Neuronal stem cell (in vitro differentiated cells): ENCODE results near the gene ZNF653. TPM values are rescaled to one million over a fixed set of nuclear protein-coding genes. Genes with fewer than 3 reads are reported as not detected.

Source experiments
- DNase-seq: peaks from one replicate; pipeline ENCODE4 v3.0.0-alpha.2; 2013; ENCODE audit warnings: low spot score
- H2AFZ ChIP-seq: one replicate; pipeline ENCODE4 v1.6.1; 2013; ENCODE audit warnings: mild to moderate bottlenecking, low read length, inconsistent platforms
- H2AK5ac ChIP-seq: 2 replicates; pipeline ENCODE4 v1.6.1; 2013; ENCODE audit warnings: low read depth, mild to moderate bottlenecking, inconsistent platforms, low read length, moderate library complexity, mixed read lengths
- H2BK120ac ChIP-seq: 2 replicates; pipeline ENCODE4 v1.6.1; 2013; ENCODE audit warnings: low read depth, mild to moderate bottlenecking, inconsistent platforms, low read length, moderate library complexity, mixed read lengths
- H2BK12ac ChIP-seq: one replicate; pipeline ENCODE4 v1.6.1; 2013; ENCODE audit warnings: low read length, inconsistent platforms
- H2BK15ac ChIP-seq: 2 replicates; pipeline ENCODE4 v1.6.1; 2013; ENCODE audit warnings: mild to moderate bottlenecking, low read length, inconsistent platforms, mixed read lengths
- H2BK5ac ChIP-seq: one replicate; pipeline ENCODE4 v1.6.1; 2013; ENCODE audit warnings: inconsistent platforms, mild to moderate bottlenecking, low read length, moderate library complexity
- H3K14ac ChIP-seq: one replicate; pipeline ENCODE4 v1.6.1; 2013; ENCODE audit warnings: low read length, inconsistent platforms
- H3K18ac ChIP-seq: 2 replicates; pipeline ENCODE4 v1.6.1; 2013; ENCODE audit warnings: low read length, inconsistent platforms
- H3K23ac ChIP-seq: 2 replicates; pipeline ENCODE4 v1.6.1; 2013; ENCODE audit warnings: low read depth, mild to moderate bottlenecking, mixed read lengths, low read length, inconsistent platforms; ENCODE audit not compliant: poor library complexity
- H3K27ac ChIP-seq: replicated peaks from 3 replicates; pipeline ENCODE4 v1.5.1; 2013; ENCODE audit warnings: low read length, inconsistent platforms
- H3K27me3 ChIP-seq, 3 experiments: 2 replicates each; pipeline ENCODE4 v1.6.1; 2013; ENCODE audit warnings: low read length in 3 of 3, mild to moderate bottlenecking in 2 of 3, inconsistent platforms in 1 of 3, low read depth in 1 of 3, mixed read lengths in 1 of 3, moderate library complexity in 1 of 3; ENCODE audit not compliant: control insufficient read depth in 3 of 3, insufficient read depth in 3 of 3
- H3K36me3 ChIP-seq, 2 donors: replicated peaks in 1 of 2; 2 replicates each; pipeline ENCODE4 v1.6.1; 2013; ENCODE audit warnings: low read length in 2 of 2; ENCODE audit not compliant: control insufficient read depth in 2 of 2, insufficient read depth in 2 of 2
- H3K4ac ChIP-seq: 2 replicates; pipeline ENCODE4 v1.6.1; 2013; ENCODE audit warnings: inconsistent platforms, mild to moderate bottlenecking, low read length, moderate library complexity
- H3K4me1 ChIP-seq, 2 donors: 1 replicate in 1 of 2; 2 replicates in 1 of 2; pipeline ENCODE4 v1.6.1; 2013; ENCODE audit warnings: low read length in 2 of 2, low read depth in 1 of 2; ENCODE audit not compliant: control insufficient read depth in 2 of 2, insufficient read depth in 1 of 2
- H3K4me2 ChIP-seq: one replicate; pipeline ENCODE4 v1.6.1; 2013; ENCODE audit warnings: mild to moderate bottlenecking, low read length, inconsistent platforms; ENCODE audit not compliant: insufficient read depth, poor library complexity, severe bottlenecking
- H3K4me3 ChIP-seq, 2 donors: 2 replicates each; pipeline ENCODE4 v1.5.1; 2013; ENCODE audit warnings: low read length in 2 of 2, mild to moderate bottlenecking in 2 of 2, inconsistent platforms in 1 of 2, moderate library complexity in 1 of 2
- H3K79me1 ChIP-seq: one replicate; pipeline ENCODE4 v1.6.1; 2013; ENCODE audit warnings: low read depth, mild to moderate bottlenecking, inconsistent platforms, low read length, moderate library complexity
- H3K9ac ChIP-seq: one replicate; pipeline ENCODE4 v1.6.1; 2013; ENCODE audit warnings: mild to moderate bottlenecking, low read depth, low read length, inconsistent platforms; ENCODE audit not compliant: poor library complexity
- H3K9me3 ChIP-seq, 2 donors: replicated peaks in 1 of 2; 2 replicates each; pipeline versions ENCODE3 to v1.6.1; 2013; ENCODE audit warnings: low read length in 2 of 2, mild to moderate bottlenecking in 2 of 2, inconsistent platforms in 1 of 2, low read depth in 1 of 2, mixed read lengths in 1 of 2, moderate library complexity in 1 of 2; ENCODE audit not compliant: control insufficient read depth in 2 of 2, insufficient read depth in 1 of 2
- H4K8ac ChIP-seq: one replicate; pipeline ENCODE4 v1.6.1; 2013; ENCODE audit warnings: low read depth, mild to moderate bottlenecking, inconsistent platforms, low read length, moderate library complexity
- H4K91ac ChIP-seq: one replicate; pipeline ENCODE4 v1.6.1; 2013; ENCODE audit warnings: low read length, low read depth, mild to moderate bottlenecking, inconsistent platforms; ENCODE audit not compliant: poor library complexity
- WGBS, 2 donors: extraction: QIAGEN DNeasy Blood & Tissue Kit; methylation state at CpG; one replicate each; pipeline ENCODE4 v1.1.7; 2013; ENCODE audit warnings: missing lambda C conversion rate in 2 of 2, mixed read lengths in 1 of 2; ENCODE audit not compliant: insufficient read length in 2 of 2, insufficient replicate concordance in 1 of 2; ENCODE audit errors: extremely low coverage in 2 of 2; 5-methylcytosine and 5-hydroxymethylcytosine counted together
- polyA plus RNA-seq, 2 experiments: library from polyadenylated mRNA; stranded (reverse); fragments of 200-250 nt; gene quantifications; one replicate each; pipeline ENCODE4 v1.2.3, GENCODE V29; 2013

Gene ZNF653
- polyA plus RNA-seq (2013, experiment 1 of 2) = 8.3 TPM
- polyA plus RNA-seq (2013, experiment 2 of 2) = 7.7 TPM

- DNase-seq = peak; percentile 97
- peak within 1 kb of the TSS; percentile 90 for H3K4me2 ChIP-seq
- H3K27ac ChIP-seq = peak within 1 kb of the TSS; percentile 84
- H3K36me3 ChIP-seq = peaks cover 5 to 8% of the 10 kb centered on the region in 2 donors
- H3K4me3 ChIP-seq = peak within 1 kb of the TSS; percentile 87 to 95
- H2AK5ac ChIP-seq = peak within 1 kb of the TSS; percentile 99
- peak within 1 kb of the TSS; percentile 58 for H2BK12ac ChIP-seq
- no peaks in the 10 kb centered on the region for H3K79me1 ChIP-seq
- H3K4ac ChIP-seq = no peak within 1 kb of the TSS
- no peaks in the 10 kb centered on the region for H3K9me3 ChIP-seq
- H3K18ac ChIP-seq = peak within 1 kb of the TSS; percentile 99
- no peak within 1 kb of the TSS for H2BK120ac ChIP-seq
- H2BK15ac ChIP-seq = peak within 1 kb of the TSS; percentile 58
- peak within 1 kb of the TSS; percentile 99 for H3K9ac ChIP-seq
- H2AFZ ChIP-seq = peak within 1 kb of the TSS; percentile 98
- H3K27me3 ChIP-seq = no peaks in the 10 kb centered on the region
- no CpG with 5 or more reads among the region's 65 CpGs for WGBS, 2 donors
- H3K14ac ChIP-seq = peak within 1 kb of the TSS; percentile 98
- peak within 1 kb of the TSS; percentile 94 for H2BK5ac ChIP-seq
- H3K4me1 ChIP-seq = peaks cover 10% of the 10 kb centered on the region in 2 donors
- peak within 1 kb of the TSS; percentile 95 for H3K23ac ChIP-seq
- H4K8ac ChIP-seq = no peak within 1 kb of the TSS
- H4K91ac ChIP-seq = peak within 1 kb of the TSS; percentile 38
Measured at GRCh38 chr19:11505504-11506100, at the start of gene ZNF653. Gene ZNF653 (minus strand): TSS chr19:11505839. CDS start chr19:11505786, 53 bp downstream.

- no peaks in the 10 kb centered on the region for H3K27me3 ChIP-seq
- no peak overlapping the region for H2AFZ ChIP-seq
- H2BK5ac ChIP-seq = no peak overlapping the region
- no peak overlapping the region for H3K4me2 ChIP-seq
- H3K27ac ChIP-seq = no peak overlapping the region
- peak overlapping the region in 1 of 2 donors; percentile 13 for H3K4me3 ChIP-seq
- no peak overlapping the region for H4K8ac ChIP-seq
- peaks cover 15% of the 10 kb centered on the region for H3K79me1 ChIP-seq
- DNase-seq = no peak
- no peak overlapping the region for H2BK12ac ChIP-seq
- H2BK15ac ChIP-seq = no peak overlapping the region
- peaks cover 0 to 1% of the 10 kb centered on the region in 2 donors for H3K9me3 ChIP-seq
- H3K4ac ChIP-seq = no peak overlapping the region
- whole genome bisulfite sequencing, 2 donors = no CpG with 5 or more reads among the region's 6 CpGs
- no peak overlapping the region for H3K9ac ChIP-seq
- H4K91ac ChIP-seq = no peak overlapping the region
- no peak overlapping the region for H3K14ac ChIP-seq
- no peak overlapping the region for H3K18ac ChIP-seq
- no peak overlapping the region for H2AK5ac ChIP-seq
- H2BK120ac ChIP-seq = no peak overlapping the region
- H3K4me1 ChIP-seq = peaks cover 5 to 7% of the 10 kb centered on the region in 2 donors
- H3K36me3 ChIP-seq = peaks cover 15 to 45% of the 10 kb centered on the region in 2 donors
- no peak overlapping the region for H3K23ac ChIP-seq
Measured at GRCh38 chr19:11555246-11555645, 49.6 kb upstream of the ZNF653 start.

- Histone ChIP-seq H3K36me3 (peaks cover 16 to 45% of the 10 kb centered on the region in 2 donors), H3K4ac (no peak overlapping the region), H3K9ac (no peak overlapping the region), H3K4me2 (no peak overlapping the region), H4K91ac (no peak overlapping the region), H3K79me1 (peaks cover 15% of the 10 kb centered on the region), H2BK15ac (no peak overlapping the region), H3K18ac (no peak overlapping the region), H2BK120ac (no peak overlapping the region), H2BK5ac (no peak overlapping the region), H3K23ac (no peak overlapping the region), H2AFZ (no peak overlapping the region), H2BK12ac (no peak overlapping the region), H3K4me1 (peaks cover 5 to 7% of the 10 kb centered on the region in 2 donors), H3K9me3 (peaks cover 0 to 2% of the 10 kb centered on the region in 2 donors), H3K27me3 (no peaks in the 10 kb centered on the region), H3K4me3 (no peak overlapping the region), H2AK5ac (no peak overlapping the region), H4K8ac (no peak overlapping the region), H3K14ac (no peak overlapping the region), H3K27ac (no peak overlapping the region)
- DNase-seq = no peak
- no CpG with 5 or more reads among the region's 12 CpGs for WGBS, 2 donors
Measured at GRCh38 chr19:11554160-11554559, 48.5 kb upstream of the ZNF653 start.

GRCh38 chr19:11552666-11553372 lies 47.2 kb upstream of the ZNF653 start:
- no peaks in the 10 kb centered on the region for H3K27me3 ChIP-seq
- H3K18ac ChIP-seq = no peak overlapping the region
- no peak overlapping the region for H3K14ac ChIP-seq
- no peak overlapping the region for H2AK5ac ChIP-seq
- H2BK5ac ChIP-seq = no peak overlapping the region
- no peak overlapping the region for H3K4me2 ChIP-seq
- no peak overlapping the region for H3K9ac ChIP-seq
- no peak overlapping the region for H4K8ac ChIP-seq
- no peak overlapping the region for H2BK15ac ChIP-seq
- H3K27ac ChIP-seq = no peak overlapping the region
- DNase-seq = no peak
- WGBS, 2 donors = no CpG with 5 or more reads among the region's 20 CpGs
- H2BK12ac ChIP-seq = no peak overlapping the region
- H3K9me3 ChIP-seq = peaks cover 0 to 2% of the 10 kb centered on the region in 2 donors
- peaks cover 1 to 2% of the 10 kb centered on the region in 2 donors for H3K4me1 ChIP-seq
- H3K36me3 ChIP-seq = peaks cover 18 to 45% of the 10 kb centered on the region in 2 donors
- no peak overlapping the region for H3K23ac ChIP-seq
- no peak overlapping the region for H3K4me3 ChIP-seq
- H2AFZ ChIP-seq = no peak overlapping the region
- no peak overlapping the region for H3K4ac ChIP-seq
- no peak overlapping the region for H4K91ac ChIP-seq
- H2BK120ac ChIP-seq = no peak overlapping the region
- H3K79me1 ChIP-seq = peaks cover 11% of the 10 kb centered on the region
